ENCODE measurements around the gene ARFGEF2. TPM values are rescaled to one million over a fixed set of nuclear protein-coding genes. Genes with fewer than 3 reads are reported as not detected.

The ARFGEF2 gene
- total and polyA plus RNA-seq, 10 of the 15 experiments (the other 5 are each of a cell fraction or from before 2014, with no cell fraction given): 5.2 to 24.1 (median 17.7) TPM

- Histone ChIP-seq H2AFZ (ENCODE audit: control insufficient read depth, low read depth, low read length) (no peak overlapping the region), H3K79me2 (ENCODE audit: control insufficient read depth, insufficient read depth, low read length) (peaks cover 28% of the 10 kb centered on the region), H3K4me3 (no peak overlapping the region), H3K4me2 (ENCODE audit: control insufficient read depth, insufficient read depth) (no peak overlapping the region), H3K4me1 (ENCODE audit: control insufficient read depth, insufficient read depth, low read length) (peaks cover 2% of the 10 kb centered on the region; the same call in 1 of the 2 replicates), H3K9me3 (replicated peaks; ENCODE audit: control insufficient read depth, insufficient read depth, low read length) (no peaks in the 10 kb centered on the region), H3K27me3 (replicated peaks in 1 of 2; ENCODE audit: control insufficient read depth in 2 of 2, insufficient read depth in 2 of 2, low read length in 1 of 2) (no peaks in the 10 kb centered on the region), H3K36me3 (ENCODE audit: control insufficient read depth in 2 of 2, insufficient read depth in 2 of 2, low read length in 1 of 2) (no peaks in the 10 kb centered on the region), H3K9ac (ENCODE audit: control insufficient read depth, insufficient read depth, low read length) (no peak overlapping the region), H4K20me1 (ENCODE audit: control insufficient read depth, insufficient read depth) (no peaks in the 10 kb centered on the region), H3K27ac (ENCODE audit: control insufficient read depth, insufficient read depth) (no peak overlapping the region)
- FAIRE-seq (no peak), DNase-seq (ENCODE audit: low read depth, low spot score) (no peak), ATAC-seq (no peak)
- BruUV-seq (replicated peaks): no TSS peak
- SMC1A ChIA-PET (ENCODE audit: uncharacterized antibody, unreplicated experiment): no interaction called here
- in situ Hi-C loops (cut with MboI): no loop called here
- RAD21 ChIA-PET (ENCODE audit: unreplicated experiment): interaction anchor here (0.7 kb wide), 1 partner anchor 15 kb away, joined by 4 read pairs; no protein-coding TSS in a partner anchor
- TF ChIP-seq NFYB (IDR thresholded peaks at IDR 0.05; ENCODE audit: insufficient read depth, low read depth, low read length) (peak; percentile 30; the same call in 1 of the 2 replicates), CHD4 (IDR thresholded peaks at IDR 0.05) (no peak), NFYA (IDR thresholded peaks at IDR 0.05; ENCODE audit: borderline replicate concordance, low read depth, low read length) (no peak)
- 75% methylated on average over 6 of the region's 6 CpGs for WGBS (ENCODE audit: insufficient coverage, insufficient replicate concordance, low lambda C conversion rate, missing lambda C conversion rate)
- CTCF ChIA-PET: interaction anchor here (1.2 kb wide), 1 partner anchor 14 kb away, joined by 3 read pairs; no protein-coding TSS in a partner anchor
- POLR2A ChIA-PET: interaction anchor here (0.6 kb wide), 1 partner anchor 14 kb away, joined by 4 read pairs; no protein-coding TSS in a partner anchor
- intact Hi-C loops (cut with micrococcal nuclease; ENCODE audit: unreplicated experiment): no loop called here
Observed at GRCh38 chr20:48919336-48919881, 2.1 kb upstream of the ARFGEF2 start.

GRCh38 chr20:48919882-48920526 lies 1.5 kb upstream of the ARFGEF2 start:
- Histone ChIP-seq H3K79me2 (ENCODE audit: control insufficient read depth, insufficient read depth, low read length) (peaks cover 34% of the 10 kb centered on the region), H2AFZ (ENCODE audit: control insufficient read depth, low read depth, low read length) (no peak overlapping the region), H3K4me1 (ENCODE audit: control insufficient read depth, insufficient read depth, low read length) (peaks cover 7% of the 10 kb centered on the region), H3K27ac (ENCODE audit: control insufficient read depth, insufficient read depth) (no peak overlapping the region), H3K9me3 (replicated peaks; ENCODE audit: control insufficient read depth, insufficient read depth, low read length) (no peaks in the 10 kb centered on the region), H3K36me3 (ENCODE audit: control insufficient read depth in 2 of 2, insufficient read depth in 2 of 2, low read length in 1 of 2) (no peaks in the 10 kb centered on the region), H3K4me3 (no peak overlapping the region), H3K9ac (ENCODE audit: control insufficient read depth, insufficient read depth, low read length) (no peak overlapping the region), H4K20me1 (ENCODE audit: control insufficient read depth, insufficient read depth) (no peaks in the 10 kb centered on the region), H3K27me3 (replicated peaks in 1 of 2; ENCODE audit: control insufficient read depth in 2 of 2, insufficient read depth in 2 of 2, low read length in 1 of 2) (no peaks in the 10 kb centered on the region), H3K4me2 (ENCODE audit: control insufficient read depth, insufficient read depth) (peak overlapping the region; percentile 91; the same call in 1 of the 2 replicates)
- in situ Hi-C loops (cut with MboI): no loop called here
- intact Hi-C loops (cut with micrococcal nuclease; ENCODE audit: unreplicated experiment): loop anchor here (5.0 kb wide), 1 partner anchor 73 kb away; no protein-coding TSS in a partner anchor
- DNase-seq (ENCODE audit: low read depth, low spot score): no peak
- no peak for FAIRE-seq
- RAD21 ChIA-PET (ENCODE audit: unreplicated experiment): interaction anchor here (0.5 kb wide), 1 partner anchor 54 kb away, joined by 3 read pairs; no protein-coding TSS in a partner anchor
- POLR2A ChIA-PET: interaction anchor here (0.6 kb wide), 2 partner anchors 26 kb away, joined by 3 to 4 read pairs; no protein-coding TSS in a partner anchor
- SMC1A ChIA-PET (ENCODE audit: uncharacterized antibody, unreplicated experiment): interaction anchor here (1.3 kb wide), 1 partner anchor 16 kb away, joined by 3 read pairs; no protein-coding TSS in a partner anchor
- CTCF ChIA-PET: interaction anchor here (1.2 kb wide), 1 partner anchor 15 kb away, joined by 3 read pairs; no protein-coding TSS in a partner anchor
- WGBS (ENCODE audit: insufficient coverage, insufficient replicate concordance, low lambda C conversion rate, missing lambda C conversion rate): 54% methylated on average over 5 of the region's 5 CpGs
- no peak for ATAC-seq
- no TSS peak for BruUV-seq (replicated peaks)
- no peak for TF ChIP-seq CREM (IDR thresholded peaks at IDR 0.05; ENCODE audit: low read depth)
- TF ChIP-seq PAX8 (IDR thresholded peaks at IDR 0.05): no peak
- no peak for TF ChIP-seq SIX5 (IDR thresholded peaks at IDR 0.05; ENCODE audit: low read depth, low read length, severe bottlenecking)
- no peak for TF ChIP-seq POLR2A (IDR thresholded peaks at IDR 0.05; ENCODE audit: low read depth, low read length)
- TF ChIP-seq BCLAF1 (IDR thresholded peaks at IDR 0.05): no peak
- no peak for TF ChIP-seq CEBPZ (IDR thresholded peaks at IDR 0.05; ENCODE audit: low read depth, low read length)
